HepG2 (cell line): ENCODE measurements around the gene MED28. TPM values are rescaled to one million over a fixed set of nuclear protein-coding genes. Genes with fewer than 3 reads are reported as not detected.

ENCODE experiments used
- ATAC-seq: fragments of 200-7000 bp; cut with Tn5 transposase; 3 replicates; pipeline ENCODE4 v1.9.1; 2020; ENCODE audit warnings: mild to moderate bottlenecking, moderate library complexity
- BruUV-seq: library from RNA; stranded (reverse); fragments of 400-500 nt; replicated peaks from 2 replicates; lab custom pipeline; 2021; lab: Mats Ljungman, UMichigan
- CTCF ChIA-PET: fragments of 300-600 bp; formaldehyde crosslinking; extraction: SDS; loops from one replicate; lab custom pipeline; 2021; ENCODE audit warnings: low total read pairs, inconsistent platforms, low intra/inter-chr PET ratio; lab: Yijun Ruan, JAX
- POLR2A ChIA-PET: fragments of 350-600 bp; sonication (Branson Sonifier 250); formaldehyde crosslinking; loops from one replicate; lab custom pipeline; 2020; ENCODE audit warnings: antibody characterized with exemption, inconsistent platforms; lab: Yijun Ruan, JAX
- DNase-seq: peaks from one replicate; pipeline ENCODE4 v3.0.0-alpha.2; 2015; ENCODE audit warnings: low spot score
- FAIRE-seq: peaks from 3 replicates; lab custom pipeline; 2011; peaks lifted over from hg19 to GRCh38; lab: Jason Lieb, UNC
- H2AFZ ChIP-seq: one replicate; pipeline ENCODE4 v1.6.1; 2011; ENCODE audit warnings: low read length, inconsistent platforms
- H3K27ac ChIP-seq: fragments of 300-600 bp; 3 replicates; pipeline ENCODE4 v1.8.0; 2011; ENCODE audit warnings: mixed run types, mild to moderate bottlenecking, mixed read lengths, low read length, inconsistent platforms; ENCODE audit not compliant: insufficient read depth; ENCODE audit errors: extremely low read length
- H3K27me3 ChIP-seq, 2 experiments: fragments of 200-600 bp in 1 of 2; 2 replicates in 1 of 2; 3 replicates in 1 of 2; pipeline versions ENCODE4 v1.6.0 to v1.8.0; 2011; ENCODE audit warnings: low read length in 2 of 2, mild to moderate bottlenecking in 2 of 2, moderate library complexity in 2 of 2, inconsistent platforms in 1 of 2; ENCODE audit not compliant: insufficient read depth in 2 of 2, control insufficient read depth in 1 of 2
- H3K36me3 ChIP-seq, 2 experiments: fragments of 200-600 bp in 1 of 2; replicated peaks in 1 of 2; 2 replicates in 1 of 2; 3 replicates in 1 of 2; pipeline versions ENCODE4 v1.5.1 to v1.8.0; 2011; ENCODE audit warnings: low read length in 2 of 2, inconsistent platforms in 1 of 2; ENCODE audit not compliant: insufficient read depth in 2 of 2, control insufficient read depth in 1 of 2
- H3K4me1 ChIP-seq: 2 replicates; pipeline ENCODE4 v1.5.1; 2012; ENCODE audit warnings: low read length, inconsistent platforms; ENCODE audit not compliant: insufficient read depth
- H3K4me2 ChIP-seq: 2 replicates; pipeline ENCODE4 v1.6.0; 2011; ENCODE audit warnings: low read depth, low read length, inconsistent platforms
- H3K4me3 ChIP-seq, 3 experiments: fragments of 200-600 bp in 1 of 3; sonication (generic), shearing (Covaris generic) in 1 of 3; replicated peaks in 1 of 3; 2 replicates each; pipeline ENCODE4 v1.5.1; 2011 to 2016; ENCODE audit warnings: low read length in 3 of 3, inconsistent platforms in 2 of 3, low read depth in 2 of 3, mild to moderate bottlenecking in 2 of 3, control low read depth in 1 of 3, mixed read lengths in 1 of 3; ENCODE audit not compliant: insufficient read depth in 1 of 3
- H3K79me2 ChIP-seq: one replicate; pipeline ENCODE4 v1.6.1; 2011; ENCODE audit warnings: low read length, inconsistent platforms; ENCODE audit not compliant: insufficient read depth
- H3K9ac ChIP-seq: 2 replicates; pipeline ENCODE4 v1.6.0; 2011; ENCODE audit warnings: mild to moderate bottlenecking, low read depth, low read length, inconsistent platforms; ENCODE audit not compliant: insufficient read depth
- H3K9me3 ChIP-seq: 2 replicates; pipeline ENCODE4 v1.5.1; 2012; ENCODE audit warnings: mild to moderate bottlenecking, low read length
- H4K20me1 ChIP-seq: 2 replicates; pipeline ENCODE4 v1.6.0; 2011; ENCODE audit warnings: inconsistent platforms, mild to moderate bottlenecking, low read length, moderate library complexity; ENCODE audit not compliant: insufficient read depth
- CBX1 ChIP-seq: IDR thresholded peaks from one replicate; pipeline ENCODE4 v1.6.1; 2016; ENCODE audit warnings: antibody characterized with exemption, low read depth
- DPF2 ChIP-seq: sonication (generic); formaldehyde crosslinking; IDR thresholded peaks from 2 replicates; pipeline ENCODE4 v1.4.0; 2020; ENCODE audit warnings: mild to moderate bottlenecking, low read depth, missing genetic modification reagents, borderline replicate concordance
- HNF4A ChIP-seq: sonication (generic); formaldehyde crosslinking; IDR thresholded peaks from 2 replicates; pipeline ENCODE4 v1.4.0; 2020; ENCODE audit warnings: missing genetic modification reagents
- KDM2A ChIP-seq: sonication (generic); formaldehyde crosslinking; IDR thresholded peaks from 2 replicates; pipeline ENCODE4 v1.4.0; 2020; ENCODE audit warnings: low read depth, missing genetic modification reagents, borderline replicate concordance
- RAD51 ChIP-seq: fragments of 450-650 bp; IDR thresholded peaks from 2 replicates; pipeline ENCODE4 v1.6.1; 2016; ENCODE audit warnings: borderline replicate concordance
- SPEN ChIP-seq: sonication (generic); formaldehyde crosslinking; IDR thresholded peaks from 2 replicates; pipeline ENCODE4 v1.5.1; 2020; ENCODE audit warnings: low read depth, mild to moderate bottlenecking, missing genetic modification reagents
- ZBTB4 ChIP-seq: sonication (generic); formaldehyde crosslinking; IDR thresholded peaks from 2 replicates; pipeline ENCODE4 v1.4.0; 2020; ENCODE audit warnings: missing genetic modification reagents, mild to moderate bottlenecking, borderline replicate concordance
- ZFAT ChIP-seq: sonication (generic); formaldehyde crosslinking; conservative IDR thresholded peaks from 2 replicates; pipeline ENCODE4 v1.8.1; 2023; ENCODE audit warnings: missing genetic modification reagents, inconsistent platforms
- ZNF510 ChIP-seq: sonication (generic); formaldehyde crosslinking; IDR thresholded peaks from 2 replicates; pipeline ENCODE4 v1.4.0; 2020; ENCODE audit warnings: low read depth, mild to moderate bottlenecking, missing genetic modification reagents
- ZNF558 ChIP-seq: sonication (generic); formaldehyde crosslinking; IDR thresholded peaks from 2 replicates; pipeline ENCODE4 v1.9.0; 2022; ENCODE audit warnings: mild to moderate bottlenecking, missing genetic modification reagents, borderline replicate concordance
- ZNF816 ChIP-seq: sonication (generic); formaldehyde crosslinking; IDR thresholded peaks from 2 replicates; pipeline ENCODE4 v1.8.0; 2022; ENCODE audit warnings: missing genetic modification reagents, mild to moderate bottlenecking, borderline replicate concordance
- WGBS: methylation state at CpG from one replicate; pipeline ENCODE4 v1.1.6; 2017; ENCODE audit warnings: low lambda C conversion rate; 5-methylcytosine and 5-hydroxymethylcytosine counted together
- in situ Hi-C: cut with HindIII; loops from 2 replicates; pipeline ENCODE4 v1.10.0; 2017; ENCODE audit warnings: low pct_unique_long_range_greater_than_20kb; ENCODE audit not compliant: extremely low pct_ligation_motif_present
- intact Hi-C: fragments of 100-400 bp; cut with micrococcal nuclease; formaldehyde crosslinking; loops from one replicate; pipeline ENCODE4 v1.10.0; 2022; ENCODE audit not compliant: unreplicated experiment
- polyA plus RNA-seq, 8 experiments: library from polyadenylated mRNA; depleted of rRNA in 3 of 8; stranded (reverse) in 7 of 8; unstranded in 1 of 8; fragments of >200 nt; fragmentation: Illumina TruSeq in 4 of 8; extraction: Trizol in 4 of 8; gene quantifications; 2 replicates each; pipeline versions ENCODE4 v1.2.1 to v1.2.3, GENCODE V29; 2011 to 2016; ENCODE audit warnings: low read depth in 4 of 8, missing spikeins in 1 of 8, mixed read lengths in 1 of 8; ENCODE audit not compliant: insufficient read depth in 1 of 8
- total RNA-seq, 5 experiments: library from RNA; depleted of rRNA; stranded (reverse); fragments of >200 nt; fragmentation: Illumina TruSeq; extraction: Trizol; gene quantifications; 2 replicates each; pipeline ENCODE4 v1.2.3, GENCODE V29; 2016; ENCODE audit warnings: low read depth in 1 of 5
- TF ChIP-seq, protein P1 (sequence below): sonication (generic); formaldehyde crosslinking; IDR thresholded peaks from 2 replicates; pipeline ENCODE4 v1.4.0; 2020; ENCODE audit warnings: missing genetic modification reagents
- TF ChIP-seq, protein P2 (sequence below): IDR thresholded peaks from 2 replicates; pipeline ENCODE4 v1.6.1; 2016; ENCODE audit warnings: low read depth, borderline replicate concordance
- TF ChIP-seq, protein P3 (sequence below): sonication (generic); formaldehyde crosslinking; IDR thresholded peaks from 2 replicates; pipeline ENCODE4 v1.4.0; 2020; ENCODE audit warnings: missing genetic modification reagents, borderline replicate concordance

The MED28 gene
- total and polyA plus RNA-seq, 2 of the 13 experiments (the other 11 are each of a cell fraction or from before 2014, with no cell fraction given) = 41.3 to 65.7 TPM

DNA sequence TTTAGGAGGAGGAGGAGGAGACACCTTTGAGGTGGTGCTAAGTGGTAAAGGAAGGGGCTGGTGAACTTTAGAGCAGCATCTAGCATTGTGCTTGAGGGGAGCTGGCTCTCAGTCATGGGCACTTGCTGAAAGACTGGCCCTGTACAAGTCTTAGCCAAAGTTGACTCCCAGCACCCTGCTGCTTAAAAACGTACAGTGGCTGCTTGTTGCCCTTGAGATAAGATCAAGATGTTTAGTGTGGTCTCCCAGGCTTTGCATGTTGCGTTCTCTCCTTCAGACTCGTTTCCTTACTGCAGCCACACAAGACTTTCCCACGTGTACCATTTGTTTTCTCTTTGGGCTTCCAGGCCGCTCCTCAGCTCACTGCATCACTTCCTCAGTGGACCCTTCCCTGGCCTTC is 1.8 kb downstream of the MED28 start:
- intact Hi-C loops = no loop called here
- Histone ChIP-seq H3K4me3 (peak overlapping the region; percentile 19 to 98 (median 92); a peak in 5 of 6 replicates), H3K27ac (no peak overlapping the region), H3K79me2 (peaks cover 61% of the 10 kb centered on the region), H3K4me2 (peak overlapping the region; percentile 92), H2AFZ (no peak overlapping the region), H3K27me3 (no peaks in the 10 kb centered on the region; a peak in 1 of 5 replicates), H3K9me3 (no peaks in the 10 kb centered on the region), H3K9ac (peak overlapping the region; percentile 34; the same call in 1 of the 2 replicates), H4K20me1 (peaks cover 31% of the 10 kb centered on the region), H3K4me1 (peaks cover 40% of the 10 kb centered on the region), H3K36me3 (peaks cover 11 to 40% of the 10 kb centered on the region in 2 experiments)
- WGBS = 84% methylated on average over 5 of the region's 5 CpGs
- in situ Hi-C loops = no loop called here
- CTCF ChIA-PET = no interaction called here
- ATAC-seq (no peak), DNase-seq (no peak), FAIRE-seq (no peak)
- POLR2A ChIA-PET = interaction anchor here (3.3 kb wide), 1 partner anchor 40 kb away, joined by 14 read pairs; the partner anchor contains the start of gene LAP3
- BruUV-seq = TSS peak; percentile 46
- TF ChIP-seq ZNF510 (CRISPR knock-in tag) = no peak
- TF ChIP-seq RAD51 = no peak
- no peak for TF ChIP-seq CBX1
- TF ChIP-seq ZNF816 (CRISPR knock-in tag) = no peak
- TF ChIP-seq KDM2A (CRISPR knock-in tag) = no peak
- no peak for TF ChIP-seq SPEN (CRISPR knock-in tag)
- TF ChIP-seq ZFAT (CRISPR knock-in tag) = no peak
- TF ChIP-seq DPF2 (CRISPR knock-in tag) = no peak
- TF ChIP-seq HNF4A (CRISPR knock-in tag) = no peak
- TF ChIP-seq, protein P1, sequence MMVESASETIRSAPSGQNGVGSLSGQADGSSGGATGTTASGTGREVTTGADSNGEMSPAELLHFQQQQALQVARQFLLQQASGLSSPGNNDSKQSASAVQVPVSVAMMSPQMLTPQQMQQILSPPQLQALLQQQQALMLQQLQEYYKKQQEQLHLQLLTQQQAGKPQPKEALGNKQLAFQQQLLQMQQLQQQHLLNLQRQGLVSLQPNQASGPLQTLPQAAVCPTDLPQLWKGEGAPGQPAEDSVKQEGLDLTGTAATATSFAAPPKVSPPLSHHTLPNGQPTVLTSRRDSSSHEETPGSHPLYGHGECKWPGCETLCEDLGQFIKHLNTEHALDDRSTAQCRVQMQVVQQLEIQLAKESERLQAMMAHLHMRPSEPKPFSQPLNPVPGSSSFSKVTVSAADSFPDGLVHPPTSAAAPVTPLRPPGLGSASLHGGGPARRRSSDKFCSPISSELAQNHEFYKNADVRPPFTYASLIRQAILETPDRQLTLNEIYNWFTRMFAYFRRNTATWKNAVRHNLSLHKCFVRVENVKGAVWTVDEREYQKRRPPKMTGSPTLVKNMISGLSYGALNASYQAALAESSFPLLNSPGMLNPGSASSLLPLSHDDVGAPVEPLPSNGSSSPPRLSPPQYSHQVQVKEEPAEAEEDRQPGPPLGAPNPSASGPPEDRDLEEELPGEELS (CRISPR knock-in tag) = no peak
- TF ChIP-seq ZBTB4 = no peak
- no peak for TF ChIP-seq ZNF558 (CRISPR knock-in tag)
- TF ChIP-seq, protein P2, sequence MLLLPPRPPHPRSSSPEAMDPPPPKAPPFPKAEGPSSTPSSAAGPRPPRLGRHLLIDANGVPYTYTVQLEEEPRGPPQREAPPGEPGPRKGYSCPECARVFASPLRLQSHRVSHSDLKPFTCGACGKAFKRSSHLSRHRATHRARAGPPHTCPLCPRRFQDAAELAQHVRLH (CRISPR knock-in tag) = no peak
- TF ChIP-seq, protein P3, sequence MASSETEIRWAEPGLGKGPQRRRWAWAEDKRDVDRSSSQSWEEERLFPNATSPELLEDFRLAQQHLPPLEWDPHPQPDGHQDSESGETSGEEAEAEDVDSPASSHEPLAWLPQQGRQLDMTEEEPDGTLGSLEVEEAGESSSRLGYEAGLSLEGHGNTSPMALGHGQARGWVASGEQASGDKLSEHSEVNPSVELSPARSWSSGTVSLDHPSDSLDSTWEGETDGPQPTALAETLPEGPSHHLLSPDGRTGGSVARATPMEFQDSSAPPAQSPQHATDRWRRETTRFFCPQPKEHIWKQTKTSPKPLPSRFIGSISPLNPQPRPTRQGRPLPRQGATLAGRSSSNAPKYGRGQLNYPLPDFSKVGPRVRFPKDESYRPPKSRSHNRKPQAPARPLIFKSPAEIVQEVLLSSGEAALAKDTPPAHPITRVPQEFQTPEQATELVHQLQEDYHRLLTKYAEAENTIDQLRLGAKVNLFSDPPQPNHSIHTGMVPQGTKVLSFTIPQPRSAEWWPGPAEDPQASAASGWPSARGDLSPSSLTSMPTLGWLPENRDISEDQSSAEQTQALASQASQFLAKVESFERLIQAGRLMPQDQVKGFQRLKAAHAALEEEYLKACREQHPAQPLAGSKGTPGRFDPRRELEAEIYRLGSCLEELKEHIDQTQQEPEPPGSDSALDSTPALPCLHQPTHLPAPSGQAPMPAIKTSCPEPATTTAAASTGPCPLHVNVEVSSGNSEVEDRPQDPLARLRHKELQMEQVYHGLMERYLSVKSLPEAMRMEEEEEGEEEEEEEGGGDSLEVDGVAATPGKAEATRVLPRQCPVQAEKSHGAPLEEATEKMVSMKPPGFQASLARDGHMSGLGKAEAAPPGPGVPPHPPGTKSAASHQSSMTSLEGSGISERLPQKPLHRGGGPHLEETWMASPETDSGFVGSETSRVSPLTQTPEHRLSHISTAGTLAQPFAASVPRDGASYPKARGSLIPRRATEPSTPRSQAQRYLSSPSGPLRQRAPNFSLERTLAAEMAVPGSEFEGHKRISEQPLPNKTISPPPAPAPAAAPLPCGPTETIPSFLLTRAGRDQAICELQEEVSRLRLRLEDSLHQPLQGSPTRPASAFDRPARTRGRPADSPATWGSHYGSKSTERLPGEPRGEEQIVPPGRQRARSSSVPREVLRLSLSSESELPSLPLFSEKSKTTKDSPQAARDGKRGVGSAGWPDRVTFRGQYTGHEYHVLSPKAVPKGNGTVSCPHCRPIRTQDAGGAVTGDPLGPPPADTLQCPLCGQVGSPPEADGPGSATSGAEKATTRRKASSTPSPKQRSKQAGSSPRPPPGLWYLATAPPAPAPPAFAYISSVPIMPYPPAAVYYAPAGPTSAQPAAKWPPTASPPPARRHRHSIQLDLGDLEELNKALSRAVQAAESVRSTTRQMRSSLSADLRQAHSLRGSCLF = no peak
